Inflammatory macrophage (primary cell): ENCODE results near the gene RPS14.
A peak's percentile ranks its signal among the peaks of the same experiment; 100 is the strongest.
"Not testable (repeated sequence)": the region's sequence is repeated elsewhere in the genome, so short reads cannot be mapped to it uniquely, and the experiment has no call there.

Experiments used
- DNase-seq, 2 donors: peaks; one replicate each; pipeline ENCODE4 v3.0.0-alpha.2; 2020 to 2022

Gene RPS14

GRCh38 chr5:150443242-150444075, 6.1 kb downstream of the RPS14 start:
- no peak for DNase-seq

- no peak for DNase-seq
Measured at GRCh38 chr5:150442699-150443080, 6.8 kb downstream of the RPS14 start.

DNA sequence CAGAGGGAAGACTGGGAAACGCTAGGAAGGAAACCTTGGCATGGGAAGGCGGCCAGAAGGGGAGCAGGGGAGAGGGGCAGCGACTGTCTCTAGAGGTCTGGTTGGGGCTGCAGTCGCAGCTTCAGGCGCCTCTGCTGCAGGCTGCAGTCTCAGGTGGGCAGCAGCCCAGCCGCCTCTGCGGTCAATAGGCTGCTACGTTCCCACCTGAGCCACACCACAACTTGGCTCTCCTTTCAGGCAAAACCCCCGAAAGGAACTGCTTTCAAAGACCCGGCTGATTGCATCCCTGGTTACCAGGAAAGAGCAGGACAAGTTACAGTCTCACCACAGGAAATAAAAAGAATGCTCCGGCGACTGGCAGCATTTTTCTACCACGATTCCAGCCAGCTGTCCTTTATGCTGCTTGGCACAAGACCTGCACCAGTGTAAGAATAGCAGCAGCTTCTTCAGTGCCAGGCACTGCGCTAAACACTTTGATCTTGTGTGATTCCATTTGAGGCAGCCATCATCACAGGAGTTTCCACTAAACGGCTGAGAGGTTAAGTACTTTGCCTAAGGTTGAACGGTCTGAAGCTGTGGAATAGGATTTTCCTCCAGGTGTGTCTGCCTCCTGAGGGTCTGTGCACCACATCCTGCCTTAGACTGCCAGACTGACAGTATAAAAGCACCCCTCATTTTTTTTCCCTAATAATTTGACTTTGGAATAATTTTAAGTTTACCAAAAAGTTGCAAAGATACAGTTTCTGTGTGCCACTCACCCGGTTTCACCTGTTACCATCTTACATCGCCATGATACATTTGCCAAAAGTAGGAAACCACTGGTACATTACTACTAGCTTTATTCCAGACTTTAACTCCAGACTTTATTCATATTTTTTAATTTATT, 7.5 kb downstream of the RPS14 start:
- DNase-seq: no peak

DNA sequence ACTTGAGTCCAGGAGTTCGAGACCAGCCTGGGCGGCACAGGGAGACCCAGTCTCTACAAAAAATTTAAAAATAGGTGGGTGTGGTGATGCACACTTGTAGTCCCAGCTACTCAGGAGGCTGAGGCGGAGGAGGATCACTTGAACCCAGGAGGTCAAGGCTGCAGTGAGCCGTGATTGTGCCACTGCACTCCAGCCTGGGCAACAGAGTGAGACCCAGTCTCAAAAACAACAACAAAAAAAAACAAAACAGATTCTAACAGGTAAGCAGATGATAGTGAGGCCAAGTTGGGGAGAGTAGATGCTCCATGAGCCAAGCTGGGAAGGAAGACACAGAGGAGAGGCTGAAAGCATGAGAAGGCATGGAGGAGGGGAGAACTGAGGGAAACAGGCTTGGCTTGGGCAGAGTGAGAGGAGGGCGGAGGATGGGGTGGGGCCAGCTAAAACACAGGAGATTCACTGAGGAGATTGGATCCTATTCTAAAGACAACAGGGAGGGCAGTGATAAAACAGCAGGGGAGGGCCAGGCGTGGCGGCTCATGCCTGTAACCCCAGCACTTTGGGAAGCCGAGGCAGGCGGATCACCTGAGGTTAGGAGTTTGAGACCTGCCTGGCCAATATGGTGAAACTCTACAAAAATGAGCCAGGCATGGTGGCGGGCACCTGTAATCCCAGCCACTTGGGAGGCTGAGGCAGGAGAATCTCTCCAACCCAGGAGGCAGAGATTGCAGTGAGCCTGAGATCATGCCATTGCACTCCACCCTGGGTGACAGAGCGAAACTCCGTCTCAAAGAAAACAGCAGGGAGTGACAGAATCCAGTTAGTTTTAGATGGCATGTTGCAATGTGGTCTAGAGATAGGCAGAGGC, 8.4 kb downstream of the RPS14 start:
- DNase-seq: no peak

- peak in 1 of 2 donors; percentile 31 for DNase-seq
Measured at GRCh38 chr5:150438873-150439546, 10.5 kb downstream of the RPS14 start.

DNA sequence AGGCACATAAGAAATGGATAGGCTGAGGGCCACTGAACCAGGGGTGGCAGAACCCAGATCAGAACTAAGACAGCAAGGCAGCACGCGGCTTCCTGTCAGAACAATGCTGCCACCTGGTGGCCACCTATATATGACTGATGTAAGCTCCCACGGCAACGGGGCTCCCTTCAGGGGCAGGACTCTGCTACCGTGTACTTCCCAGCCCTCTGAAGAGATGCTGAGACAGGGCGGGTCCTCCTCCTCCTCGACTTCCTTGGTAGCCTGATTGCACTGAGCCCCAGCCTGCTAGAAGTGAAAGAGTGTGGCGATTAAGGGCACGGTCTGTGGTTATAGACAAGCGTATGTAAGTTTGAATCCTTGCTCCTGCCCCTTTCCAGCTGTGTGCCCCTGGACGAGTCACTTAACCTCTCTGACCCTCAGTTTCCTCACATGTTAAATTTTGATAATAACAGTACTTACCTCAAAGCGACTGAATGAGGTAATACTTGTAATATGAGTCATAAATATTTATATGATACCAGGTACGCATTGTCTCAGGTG, 13.3 kb downstream of the RPS14 start:
- peak; percentile 88 to 91 for DNase-seq

DNA sequence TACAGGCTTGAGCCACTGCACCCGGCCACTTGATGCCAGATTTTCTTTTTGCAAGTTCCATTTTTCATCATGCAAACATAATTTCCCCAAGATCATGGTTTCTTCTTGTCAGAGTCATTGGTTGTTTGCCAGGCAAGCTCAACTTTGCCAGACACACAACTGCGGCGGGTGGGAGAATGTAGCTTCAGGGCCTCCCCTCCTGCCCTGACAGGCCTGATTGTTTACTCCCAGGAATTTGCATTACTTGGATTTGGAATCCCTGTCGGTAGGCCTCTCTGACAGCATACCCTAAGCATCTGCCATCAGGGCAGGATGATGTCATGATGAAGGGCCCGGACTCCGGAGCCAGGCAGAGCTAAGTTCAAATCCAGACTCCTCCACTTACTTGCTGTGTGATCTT, 15.1 kb downstream of the RPS14 start:
- DNase-seq: no peak

DNA sequence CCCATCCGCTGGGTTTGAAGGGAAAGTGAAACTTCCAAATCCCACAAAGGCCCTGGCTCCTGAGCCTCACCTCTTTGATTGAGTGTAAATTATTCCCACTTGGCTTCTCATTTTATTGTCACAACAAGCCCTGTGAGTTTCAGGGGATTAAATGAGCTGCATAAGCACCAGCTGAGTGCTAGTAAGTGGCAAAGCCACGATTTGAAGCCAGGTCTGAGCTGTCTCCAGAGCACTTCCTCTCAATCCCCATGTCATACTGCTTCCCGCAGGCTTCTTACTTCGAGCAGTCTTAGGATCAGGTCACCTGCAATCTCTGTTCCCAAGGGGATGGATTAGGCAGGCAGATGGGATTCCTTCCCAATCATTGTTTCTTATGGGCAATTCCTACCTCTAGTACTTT, 18.0 kb downstream of the RPS14 start:
- no peak for DNase-seq

GRCh38 chr5:150431048-150431447, 18.5 kb downstream of the RPS14 start:
- no peak for DNase-seq

DNA sequence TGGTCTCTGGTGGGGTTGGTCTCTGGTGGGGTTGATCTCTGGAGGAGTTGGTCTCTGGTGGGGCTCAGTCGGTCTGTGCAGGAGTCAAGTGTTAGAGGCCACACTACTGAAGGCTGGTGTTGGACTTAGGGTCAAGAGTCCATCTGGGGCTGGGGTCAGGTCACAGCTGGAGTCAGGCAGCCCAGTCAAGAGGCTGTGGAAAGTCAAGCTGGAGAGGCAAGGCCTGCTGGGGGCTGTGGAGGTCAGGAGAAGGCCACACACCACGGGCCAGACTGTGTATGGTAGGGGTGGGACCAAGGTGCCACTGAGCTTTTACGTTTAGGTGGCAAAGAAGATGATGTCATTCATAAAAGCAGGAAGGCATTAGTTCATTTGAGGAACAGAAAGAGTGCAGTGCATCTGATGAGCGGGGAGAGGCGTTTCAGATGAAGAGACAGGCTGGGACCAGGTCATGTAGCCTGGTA, 20.1 kb downstream of the RPS14 start:
- peak; percentile 44 to 45 for DNase-seq

GRCh38 chr5:150428978-150429377, 20.6 kb downstream of the RPS14 start:
- DNase-seq: no peak

DNA sequence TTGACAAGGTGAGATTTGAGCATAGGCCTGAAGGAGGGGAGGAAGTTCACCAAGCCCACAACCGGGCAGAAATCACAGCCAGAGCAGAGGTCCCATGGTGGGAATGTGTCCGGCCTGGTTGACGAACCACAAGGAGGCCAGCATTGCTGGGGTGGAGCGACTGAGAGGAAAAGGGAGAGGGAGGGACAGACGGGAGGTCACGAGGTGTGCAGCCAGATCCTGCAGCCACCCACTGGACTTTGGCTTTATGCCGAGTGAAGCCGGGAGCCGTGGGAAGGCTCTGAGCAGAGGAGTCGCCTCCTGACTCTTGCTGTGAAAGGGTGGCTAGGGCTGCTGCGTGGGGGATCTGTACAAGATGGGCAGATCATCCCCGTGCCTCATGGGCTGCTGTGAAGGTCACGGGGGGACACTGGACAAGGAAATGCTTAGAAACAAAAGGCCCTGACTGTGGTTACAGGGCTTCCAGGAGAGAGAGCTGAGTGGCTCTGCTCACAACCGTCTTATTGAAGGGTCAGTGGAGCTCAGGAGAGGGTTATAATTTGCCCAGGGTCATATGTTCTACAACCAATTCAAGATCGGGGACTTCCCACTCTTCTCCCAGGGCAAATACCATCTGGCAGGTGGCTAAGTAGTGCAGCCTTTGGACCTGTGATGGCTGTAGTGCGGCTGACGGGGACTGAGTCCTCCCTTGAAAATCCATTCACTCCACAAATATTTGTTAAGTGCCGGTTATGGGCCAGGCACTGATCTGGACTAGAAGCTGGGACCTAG, 21.2 kb downstream of the RPS14 start:
- peak in 1 of 2 donors; percentile 28 for DNase-seq

DNA sequence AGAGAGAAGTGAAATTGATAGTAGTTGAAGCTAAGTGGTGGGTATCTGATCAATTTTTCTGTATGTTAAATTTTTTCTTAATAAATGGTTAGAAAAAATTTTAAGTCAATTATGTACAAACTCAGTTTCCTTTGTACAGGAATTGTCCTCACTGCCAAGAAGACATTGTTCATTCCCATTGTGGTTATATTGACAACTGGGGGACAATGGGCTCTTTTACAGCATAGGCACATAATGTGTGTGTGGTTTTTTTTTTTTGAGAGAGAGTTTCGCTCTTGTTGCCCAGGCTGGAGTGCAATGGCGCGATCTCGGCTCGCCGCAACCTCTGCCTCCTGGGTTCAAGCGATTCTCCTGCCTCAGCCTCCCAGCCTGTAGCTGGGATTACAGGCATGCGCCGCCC, 23.4 kb downstream of the RPS14 start:
- DNase-seq: not testable (repeated sequence)

DNA sequence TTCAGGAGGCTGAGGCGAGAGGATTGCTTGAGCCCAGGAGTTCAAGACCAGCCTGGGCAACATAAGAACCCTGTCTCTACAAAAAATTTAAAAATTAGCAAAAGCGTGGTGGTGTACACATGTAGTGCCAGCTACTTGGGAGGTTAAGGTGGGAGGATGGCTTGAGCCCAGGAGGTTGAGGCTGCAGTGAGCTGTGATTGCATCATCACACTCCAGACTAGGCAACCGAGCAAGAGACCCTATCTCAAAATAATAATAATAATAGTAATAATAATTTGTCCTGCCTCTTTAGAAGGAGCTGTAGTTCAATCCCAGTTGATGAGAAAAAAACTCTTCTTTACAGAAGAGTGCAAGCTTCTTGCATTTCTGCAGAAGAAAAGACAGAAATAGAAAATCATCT, 26.8 kb downstream of the RPS14 start:
- DNase-seq: no peak

GRCh38 chr5:150422075-150422474, 27.5 kb downstream of the RPS14 start:
- DNase-seq: no peak

GRCh38 chr5:150419630-150420270, 29.8 kb downstream of the RPS14 start:
- no peak for DNase-seq

DNA sequence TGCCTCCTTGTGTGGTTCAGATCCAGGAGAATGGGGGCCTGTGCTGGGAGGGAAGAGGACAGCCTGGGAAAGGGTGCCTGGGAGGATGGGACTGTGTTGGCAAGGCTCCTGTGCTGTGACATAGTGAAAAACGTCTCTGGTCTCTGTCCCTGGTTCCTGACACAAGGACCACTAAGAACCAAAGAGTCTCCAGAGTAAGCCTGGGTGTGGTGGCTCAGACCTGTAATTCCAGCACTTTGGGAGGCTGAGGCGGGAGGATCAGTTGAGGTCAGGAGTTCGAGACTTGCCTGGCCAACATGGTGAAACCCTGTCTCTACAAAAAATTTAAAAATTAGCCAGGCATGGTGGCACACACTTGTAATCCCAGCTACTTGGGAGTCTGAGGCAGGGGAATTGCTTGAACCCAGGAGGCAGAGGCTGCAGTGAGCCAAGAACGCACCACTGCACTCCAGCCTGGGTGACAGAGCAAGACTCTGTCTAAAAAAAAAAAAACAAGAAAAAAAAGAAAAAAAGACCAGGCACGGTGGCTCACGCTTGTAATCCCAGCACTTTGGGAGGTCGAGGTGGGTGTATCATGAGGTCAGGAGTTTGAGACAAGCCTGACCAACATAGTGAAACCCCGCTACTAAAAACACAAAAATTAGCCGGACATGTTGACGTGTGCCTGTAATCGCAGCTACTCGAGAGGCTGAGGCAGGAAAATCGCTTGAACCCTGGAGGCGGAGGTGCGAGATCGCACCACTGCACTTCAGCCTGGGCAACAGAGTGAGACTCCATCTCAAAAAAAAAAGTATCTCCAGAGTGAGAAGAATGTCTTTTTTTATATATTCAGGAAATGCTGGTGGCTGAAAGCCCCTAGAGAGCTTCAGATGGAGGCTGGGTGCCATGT, 35.4 kb downstream of the RPS14 start:
- not testable (repeated sequence) for DNase-seq

- DNase-seq: no peak
Measured at GRCh38 chr5:150413176-150413901, 36.2 kb downstream of the RPS14 start.
